ENCODE results near the gene SNX6. TPM values are rescaled to one million over a fixed set of nuclear protein-coding genes. Genes with fewer than 3 reads are reported as not detected.
"Not testable (repeated sequence)": the region's sequence is repeated elsewhere in the genome, so short reads cannot be mapped to it uniquely, and the experiment has no call there.

The SNX6 gene
- total RNA-seq, 4 donors from 2014 or later, result 54.5 to 99.9 (median 73.4) TPM

DNA sequence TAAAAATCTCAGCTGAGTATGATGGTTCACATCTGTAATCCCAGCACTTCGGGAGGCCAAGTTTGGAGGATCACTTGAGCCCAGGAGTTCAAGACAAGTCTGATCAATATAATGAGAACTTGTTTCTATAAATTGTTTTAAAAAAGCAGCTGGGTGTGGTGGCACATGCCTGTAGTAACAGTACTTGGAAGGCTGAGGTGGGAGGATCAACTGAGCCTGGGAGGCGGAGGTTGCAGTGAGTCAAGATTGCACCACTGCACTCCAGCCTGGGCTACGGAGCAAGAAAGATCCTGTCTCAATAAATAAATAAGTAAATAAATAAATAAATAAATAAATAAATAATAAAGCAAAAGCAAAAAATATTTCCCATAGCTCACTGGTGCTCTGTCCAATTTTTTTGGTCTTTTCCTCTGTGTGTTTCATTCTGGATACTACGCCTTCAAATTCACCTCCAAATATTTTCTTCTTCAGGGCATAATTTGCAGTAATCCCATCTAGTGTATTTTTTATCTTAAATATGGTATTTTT, 32.7 kb upstream of the SNX6 start:
- Histone ChIP-seq H3K4me3 (no peak overlapping the region), H3K27me3 (no peaks in the 10 kb centered on the region), H3K9me3 (peaks cover 0 to 8% (median 2%) of the 10 kb centered on the region in 4 donors), H3K27ac (replicated peaks in 1 of 4) (no peak overlapping the region), H3K4me1 (no peaks in the 10 kb centered on the region), H3K36me3 (no peaks in the 10 kb centered on the region)
- no peak for TF ChIP-seq POLR2A (IDR thresholded peaks at IDR 0.05; ENCODE audit: low read depth)
- TF ChIP-seq, protein P1, sequence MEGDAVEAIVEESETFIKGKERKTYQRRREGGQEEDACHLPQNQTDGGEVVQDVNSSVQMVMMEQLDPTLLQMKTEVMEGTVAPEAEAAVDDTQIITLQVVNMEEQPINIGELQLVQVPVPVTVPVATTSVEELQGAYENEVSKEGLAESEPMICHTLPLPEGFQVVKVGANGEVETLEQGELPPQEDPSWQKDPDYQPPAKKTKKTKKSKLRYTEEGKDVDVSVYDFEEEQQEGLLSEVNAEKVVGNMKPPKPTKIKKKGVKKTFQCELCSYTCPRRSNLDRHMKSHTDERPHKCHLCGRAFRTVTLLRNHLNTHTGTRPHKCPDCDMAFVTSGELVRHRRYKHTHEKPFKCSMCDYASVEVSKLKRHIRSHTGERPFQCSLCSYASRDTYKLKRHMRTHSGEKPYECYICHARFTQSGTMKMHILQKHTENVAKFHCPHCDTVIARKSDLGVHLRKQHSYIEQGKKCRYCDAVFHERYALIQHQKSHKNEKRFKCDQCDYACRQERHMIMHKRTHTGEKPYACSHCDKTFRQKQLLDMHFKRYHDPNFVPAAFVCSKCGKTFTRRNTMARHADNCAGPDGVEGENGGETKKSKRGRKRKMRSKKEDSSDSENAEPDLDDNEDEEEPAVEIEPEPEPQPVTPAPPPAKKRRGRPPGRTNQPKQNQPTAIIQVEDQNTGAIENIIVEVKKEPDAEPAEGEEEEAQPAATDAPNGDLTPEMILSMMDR (IDR thresholded peaks at IDR 0.05), result no peak
- TF ChIP-seq EP300 (IDR thresholded peaks at IDR 0.05), result no peak
- TF ChIP-seq POLR2AphosphoS5 (IDR thresholded peaks at IDR 0.05), result no peak
- DNase-seq (ENCODE audit: extremely low spot score), result no peak
- intact Hi-C loops (cut with DNase I), result no loop called here
- 89% methylated on average over 4 of the region's 4 CpGs for WGBS

DNA sequence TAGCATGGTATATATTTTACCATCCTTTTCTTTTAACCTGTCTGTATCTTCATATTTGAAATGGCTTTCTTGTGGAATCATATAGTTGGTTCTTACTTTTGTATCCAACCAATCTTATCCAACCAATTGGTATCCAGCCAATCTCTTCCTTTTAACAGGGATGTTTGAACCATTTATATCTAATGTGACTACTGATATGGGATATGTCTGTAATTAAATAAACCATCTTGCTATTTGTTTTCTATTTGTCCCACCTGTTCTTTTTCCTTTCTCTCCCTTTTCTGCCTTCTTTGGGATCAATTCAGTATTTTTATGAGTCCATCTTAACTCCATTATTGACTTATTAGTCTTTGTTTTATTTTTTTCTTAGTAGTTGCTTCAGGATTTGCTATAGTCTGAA, 30.8 kb upstream of the SNX6 start:
- no peak for DNase-seq (ENCODE audit: extremely low spot score)
- intact Hi-C loops (cut with DNase I), result no loop called here

DNA sequence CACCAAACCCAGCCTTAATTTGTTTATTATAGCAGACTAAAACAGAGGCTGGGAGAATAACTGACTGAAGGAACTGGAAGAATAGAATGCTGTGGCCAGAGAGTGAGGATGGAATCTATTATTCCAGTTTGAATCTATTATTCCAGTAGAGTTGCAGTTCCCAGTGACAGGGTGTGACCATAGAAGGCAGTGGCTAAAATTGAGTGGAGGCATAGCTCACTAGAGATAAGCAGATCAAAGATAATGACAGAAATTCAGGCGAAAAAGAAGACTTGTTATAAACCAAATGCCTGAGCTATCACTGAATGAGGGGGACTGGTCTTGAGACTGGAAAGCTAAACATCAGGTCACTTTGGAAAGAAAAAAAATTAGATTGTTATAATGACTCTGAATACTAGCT, 26.0 kb upstream of the SNX6 start:
- 75% methylated on average over 1 of the region's 1 CpG for WGBS
- intact Hi-C loops (cut with DNase I), result no loop called here
- no peak for TF ChIP-seq POLR2AphosphoS5 (IDR thresholded peaks at IDR 0.05)
- TF ChIP-seq, protein P1 (IDR thresholded peaks at IDR 0.05), result no peak
- TF ChIP-seq POLR2A (IDR thresholded peaks at IDR 0.05; ENCODE audit: low read depth), result no peak
- TF ChIP-seq EP300 (IDR thresholded peaks at IDR 0.05), result no peak

More for the DNA sequence above, 30.8 kb upstream of the SNX6 start:
- H3K9me3 ChIP-seq, result peaks cover 0 to 8% (median 2%) of the 10 kb centered on the region in 4 donors
- H3K4me3 ChIP-seq, result no peak overlapping the region
- H3K4me1 ChIP-seq, result no peaks in the 10 kb centered on the region
- no peaks in the 10 kb centered on the region for H3K36me3 ChIP-seq
- H3K27me3 ChIP-seq, result no peaks in the 10 kb centered on the region
- no peak overlapping the region for H3K27ac ChIP-seq (replicated peaks in 1 of 4)
- TF ChIP-seq EP300 (IDR thresholded peaks at IDR 0.05), result no peak
- TF ChIP-seq POLR2A (IDR thresholded peaks at IDR 0.05; ENCODE audit: low read depth), result no peak
- TF ChIP-seq, protein P1 (IDR thresholded peaks at IDR 0.05), result no peak
- TF ChIP-seq POLR2AphosphoS5 (IDR thresholded peaks at IDR 0.05), result no peak

DNA sequence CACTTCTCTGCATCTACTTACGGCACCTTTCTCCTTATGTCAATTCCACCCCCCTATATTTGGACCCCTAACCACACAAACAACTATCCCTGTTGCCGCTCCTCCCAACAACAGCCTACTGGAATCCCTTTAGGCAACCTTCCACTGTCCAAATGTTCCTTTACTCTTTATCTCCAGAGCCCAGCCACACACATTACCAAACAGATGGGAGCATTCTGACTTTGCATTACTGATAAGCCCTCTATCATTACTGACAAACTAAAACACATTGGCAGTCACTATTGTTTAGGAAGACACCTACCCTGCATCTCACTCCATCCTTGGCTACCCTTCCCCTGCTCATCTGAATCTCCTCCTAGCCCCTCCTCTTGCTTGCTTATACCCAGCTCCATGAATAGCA, 23.1 kb upstream of the SNX6 start:
- H3K27ac ChIP-seq (replicated peaks in 1 of 4); intact Hi-C loops (cut with DNase I): not testable (repeated sequence)
- 95% methylated on average over 2 of the region's 2 CpGs for WGBS

More for the DNA sequence above, 26.0 kb upstream of the SNX6 start:
- no peaks in the 10 kb centered on the region for H3K36me3 ChIP-seq
- no peak overlapping the region for H3K27ac ChIP-seq (replicated peaks in 1 of 4)
- H3K9me3 ChIP-seq, result peaks cover 0 to 4% (median under 1%) of the 10 kb centered on the region in 4 donors
- H3K4me3 ChIP-seq, result no peak overlapping the region
- no peak for DNase-seq (ENCODE audit: extremely low spot score)
- no peaks in the 10 kb centered on the region for H3K27me3 ChIP-seq
- H3K4me1 ChIP-seq, result no peaks in the 10 kb centered on the region

DNA sequence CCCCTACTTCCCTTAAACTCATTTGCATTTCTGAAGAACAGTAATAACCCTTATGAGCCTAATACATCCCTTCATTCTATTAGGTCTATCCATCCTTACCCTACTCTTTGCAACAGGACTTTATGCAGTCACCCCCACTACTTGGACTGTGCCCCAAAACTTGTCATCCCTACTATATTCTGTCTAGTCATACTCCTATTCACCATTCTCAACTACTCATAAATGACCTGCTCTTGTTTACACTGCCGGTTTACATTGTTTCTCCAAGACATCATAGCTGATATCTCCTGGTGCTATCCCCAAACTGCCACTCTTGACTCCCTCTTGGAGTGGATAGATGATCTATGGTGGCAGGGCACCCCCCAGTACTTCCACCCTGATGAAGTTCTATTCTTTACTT, 22.4 kb upstream of the SNX6 start:
- H3K36me3 ChIP-seq; H3K4me1 ChIP-seq; H3K27ac ChIP-seq (replicated peaks in 1 of 4); intact Hi-C loops (cut with DNase I); DNase-seq (ENCODE audit: extremely low spot score); H3K27me3 ChIP-seq; H3K9me3 ChIP-seq; H3K4me3 ChIP-seq: not testable (repeated sequence)
- 92% methylated on average over 1 of the region's 1 CpG for WGBS

More for the DNA sequence above, 23.1 kb upstream of the SNX6 start:
- H3K36me3 ChIP-seq; H3K4me3 ChIP-seq; H3K4me1 ChIP-seq; H3K9me3 ChIP-seq; DNase-seq (ENCODE audit: extremely low spot score); H3K27me3 ChIP-seq: not testable (repeated sequence)
